ENCODE measurements around the gene EARS2. TPM values are rescaled to one million over a fixed set of nuclear protein-coding genes. Genes with fewer than 3 reads are reported as not detected.

EARS2 gene
- total and polyA plus RNA-seq, 2 donors from 2014 or later = 21.6 to 30.4 TPM

DNA sequence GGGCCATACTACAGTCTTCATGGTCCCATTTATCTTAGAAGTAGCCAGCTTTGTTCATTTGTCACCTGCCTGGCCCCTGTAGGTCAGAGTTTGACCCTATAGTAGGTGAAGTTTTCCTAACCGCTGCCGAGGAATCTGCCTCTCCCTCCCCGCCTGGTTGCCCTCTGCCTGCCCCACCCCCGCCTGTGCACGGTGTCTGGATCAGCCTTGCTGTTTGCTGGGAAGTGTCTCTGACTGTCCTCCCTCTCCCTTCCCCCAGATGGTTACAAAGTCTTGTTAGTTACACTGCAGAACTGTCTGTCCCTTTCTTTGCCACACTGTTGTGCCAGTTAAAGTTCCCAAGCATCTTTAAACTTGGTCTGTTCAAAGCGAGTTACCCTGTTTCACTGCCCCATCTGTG, 6.0 kb upstream of the EARS2 start:
- intact Hi-C loops (cut with DNase I) = loop anchor here (10.0 kb wide), 1 partner anchor 62 kb away; no protein-coding TSS in a partner anchor
- no peak for FAIRE-seq
- no peak overlapping the region for H3K27ac ChIP-seq (ENCODE audit: low read depth in 2 of 2, low read length in 2 of 2)
- no peak for DNase-seq
- TF ChIP-seq, protein P1, sequence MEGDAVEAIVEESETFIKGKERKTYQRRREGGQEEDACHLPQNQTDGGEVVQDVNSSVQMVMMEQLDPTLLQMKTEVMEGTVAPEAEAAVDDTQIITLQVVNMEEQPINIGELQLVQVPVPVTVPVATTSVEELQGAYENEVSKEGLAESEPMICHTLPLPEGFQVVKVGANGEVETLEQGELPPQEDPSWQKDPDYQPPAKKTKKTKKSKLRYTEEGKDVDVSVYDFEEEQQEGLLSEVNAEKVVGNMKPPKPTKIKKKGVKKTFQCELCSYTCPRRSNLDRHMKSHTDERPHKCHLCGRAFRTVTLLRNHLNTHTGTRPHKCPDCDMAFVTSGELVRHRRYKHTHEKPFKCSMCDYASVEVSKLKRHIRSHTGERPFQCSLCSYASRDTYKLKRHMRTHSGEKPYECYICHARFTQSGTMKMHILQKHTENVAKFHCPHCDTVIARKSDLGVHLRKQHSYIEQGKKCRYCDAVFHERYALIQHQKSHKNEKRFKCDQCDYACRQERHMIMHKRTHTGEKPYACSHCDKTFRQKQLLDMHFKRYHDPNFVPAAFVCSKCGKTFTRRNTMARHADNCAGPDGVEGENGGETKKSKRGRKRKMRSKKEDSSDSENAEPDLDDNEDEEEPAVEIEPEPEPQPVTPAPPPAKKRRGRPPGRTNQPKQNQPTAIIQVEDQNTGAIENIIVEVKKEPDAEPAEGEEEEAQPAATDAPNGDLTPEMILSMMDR (IDR thresholded peaks at IDR 0.05; ENCODE audit: borderline replicate concordance, extremely low read depth, insufficient read depth) = no peak
- peaks cover 13 to 65% (median 55%) of the 10 kb centered on the region in 3 donors for H3K36me3 ChIP-seq (ENCODE audit: control insufficient read depth in 2 of 3, insufficient read depth in 3 of 3, low read length in 3 of 3)
- no peaks in the 10 kb centered on the region for H3K9me3 ChIP-seq (ENCODE audit: control insufficient read depth in 2 of 3, insufficient read depth in 1 of 3, low read length in 3 of 3)
- no peak overlapping the region for H3K9ac ChIP-seq (ENCODE audit: low read length in 3 of 3)
- H3K27me3 ChIP-seq (ENCODE audit: control insufficient read depth, insufficient read depth, low read length) = no peaks in the 10 kb centered on the region
- no peak overlapping the region for H3K4me3 ChIP-seq (ENCODE audit: low read length in 3 of 3)
- peaks cover 0 to 3% (median 3%) of the 10 kb centered on the region in 3 donors for H3K4me1 ChIP-seq (ENCODE audit: control insufficient read depth in 2 of 3, insufficient read depth in 2 of 3, low read depth in 1 of 3, low read length in 3 of 3)

- no peak overlapping the region for H3K4me3 ChIP-seq (ENCODE audit: low read length in 3 of 3)
- intact Hi-C loops (cut with DNase I) = loop anchor here (10.0 kb wide), 1 partner anchor 62 kb away; no protein-coding TSS in a partner anchor
- TF ChIP-seq, protein P1 (IDR thresholded peaks at IDR 0.05; ENCODE audit: borderline replicate concordance, extremely low read depth, insufficient read depth) = no peak
These were observed 5.4 kb upstream of the EARS2 start for GRCh38 chr16:23562505-23562904.

DNA sequence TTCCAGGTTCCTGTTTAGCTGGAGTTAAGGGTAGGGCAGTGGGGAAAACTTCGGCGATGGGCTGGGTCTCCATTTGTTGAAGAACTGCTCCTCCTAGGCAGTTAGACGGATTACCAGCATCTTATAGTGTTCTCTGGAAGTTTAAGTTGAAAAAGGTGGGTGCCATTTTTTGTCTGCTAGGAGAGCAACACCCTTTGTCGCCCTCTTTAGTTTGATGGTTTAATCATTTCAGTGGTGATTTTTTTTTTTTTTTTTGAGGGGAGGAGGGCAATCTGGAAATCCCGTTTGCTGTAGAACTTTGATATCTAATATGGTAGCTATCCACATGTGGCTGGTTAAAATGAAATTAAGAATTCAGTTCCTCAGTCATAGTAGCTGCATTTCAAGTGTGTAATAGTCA, 4.4 kb upstream of the EARS2 start:
- Histone ChIP-seq H3K27ac (ENCODE audit: low read depth in 2 of 2, low read length in 2 of 2) (no peak overlapping the region), H3K4me3 (ENCODE audit: low read length in 3 of 3) (no peak overlapping the region), H3K27me3 (ENCODE audit: control insufficient read depth, insufficient read depth, low read length) (no peaks in the 10 kb centered on the region), H3K9me3 (ENCODE audit: control insufficient read depth in 2 of 3, insufficient read depth in 1 of 3, low read length in 3 of 3) (no peaks in the 10 kb centered on the region), H3K4me1 (ENCODE audit: control insufficient read depth in 2 of 3, insufficient read depth in 2 of 3, low read depth in 1 of 3, low read length in 3 of 3) (peaks cover 0 to 6% (median 3%) of the 10 kb centered on the region in 3 donors), H3K36me3 (ENCODE audit: control insufficient read depth in 2 of 3, insufficient read depth in 3 of 3, low read length in 3 of 3) (peaks cover 11 to 51% (median 45%) of the 10 kb centered on the region in 3 donors), H3K9ac (ENCODE audit: low read length in 3 of 3) (no peak overlapping the region)
- TF ChIP-seq, protein P1 (IDR thresholded peaks at IDR 0.05; ENCODE audit: borderline replicate concordance, extremely low read depth, insufficient read depth) = no peak
- DNase-seq = no peak
- intact Hi-C loops (cut with DNase I) = loop anchor here (10.0 kb wide), 1 partner anchor 63 kb away; no protein-coding TSS in a partner anchor
- FAIRE-seq = no peak

More at GRCh38 chr16:23562505-23562904, 5.4 kb upstream of the EARS2 start:
- Histone ChIP-seq H3K9ac (ENCODE audit: low read length in 3 of 3) (no peak overlapping the region), H3K27me3 (ENCODE audit: control insufficient read depth, insufficient read depth, low read length) (no peaks in the 10 kb centered on the region), H3K9me3 (ENCODE audit: control insufficient read depth in 2 of 3, insufficient read depth in 1 of 3, low read length in 3 of 3) (no peaks in the 10 kb centered on the region), H3K27ac (ENCODE audit: low read depth in 2 of 2, low read length in 2 of 2) (no peak overlapping the region), H3K4me1 (ENCODE audit: control insufficient read depth in 2 of 3, insufficient read depth in 2 of 3, low read depth in 1 of 3, low read length in 3 of 3) (peaks cover 0 to 3% (median 3%) of the 10 kb centered on the region in 3 donors), H3K36me3 (ENCODE audit: control insufficient read depth in 2 of 3, insufficient read depth in 3 of 3, low read length in 3 of 3) (peaks cover 13 to 60% (median 52%) of the 10 kb centered on the region in 3 donors)
- FAIRE-seq (no peak), DNase-seq (no peak)
